GM12891 (cell line): ENCODE results near the gene MRTFB.

Source experiments
- POLR2A ChIP-seq: IDR thresholded peaks from 2 replicates; pipeline ENCODE4 v1.6.1; 2011; ENCODE audit warnings: low read depth, low read length, control low read depth
- POLR2AphosphoS5 ChIP-seq: IDR thresholded peaks from 2 replicates; pipeline ENCODE4 v1.6.1; 2011; ENCODE audit warnings: low read depth, low read length, control low read depth

GRCh38 chr16:14043278-14043677, 27.8 kb upstream of the MRTFB start:
- no peak for TF ChIP-seq POLR2AphosphoS5
- TF ChIP-seq POLR2A: no peak
